Breast epithelium (tissue), 4 donors: ENCODE results near the gene EPHA8. TPM values are rescaled to one million over a fixed set of nuclear protein-coding genes. Genes with fewer than 3 reads are reported as not detected.

ENCODE experiments used
- DNase-seq, 2 donors: peaks; one replicate each; pipeline ENCODE4 v3.0.0-alpha.2; 2019; ENCODE audit warnings: low spot score in 2 of 2
- H3K27ac ChIP-seq, 2 donors: fragments of 200-600 bp; sonication (generic) in 1 of 2; one replicate each; pipeline ENCODE4 v1.5.1; 2016 to 2019; ENCODE audit warnings: mild to moderate bottlenecking in 1 of 2
- H3K27me3 ChIP-seq, 2 donors: fragments of 200-600 bp; sonication (generic) in 1 of 2; one replicate each; pipeline versions ENCODE4 v1.5.1 to v1.6.0; 2017 to 2019; ENCODE audit warnings: control low read depth in 1 of 2, mild to moderate bottlenecking in 1 of 2
- H3K36me3 ChIP-seq: fragments of 200-600 bp; one replicate; pipeline ENCODE4 v1.5.1; 2019
- H3K4me1 ChIP-seq, 2 donors: fragments of 200-600 bp; sonication (generic); one replicate each; pipeline ENCODE4 v1.5.1; 2016 to 2019; ENCODE audit warnings: control low read depth in 1 of 2
- H3K4me3 ChIP-seq, 3 donors: fragments of 200-600 bp; sonication (generic); 1 replicate in 2 of 3; 2 replicates in 1 of 3; pipeline ENCODE4 v1.5.1; 2016 to 2019; ENCODE audit warnings: mild to moderate bottlenecking in 3 of 3, moderate library complexity in 2 of 3
- H3K9me3 ChIP-seq, 2 donors: fragments of 200-600 bp; sonication (generic) in 1 of 2; one replicate each; pipeline ENCODE4 v1.5.1; 2016 to 2019; ENCODE audit warnings: control low read depth in 1 of 2
- POLR2A ChIP-seq: fragments of 450-650 bp; IDR thresholded peaks from one replicate; pipeline ENCODE4 v1.6.1; 2016; ENCODE audit warnings: antibody characterized with exemption, mild to moderate bottlenecking, moderate library complexity
- POLR2AphosphoS5 ChIP-seq, 3 donors: sonication (generic); formaldehyde crosslinking; IDR thresholded peaks; one replicate each; pipeline ENCODE4 v1.6.1; 2017; ENCODE audit warnings: antibody characterized with exemption in 3 of 3
- intact Hi-C: fragments of 100-400 bp; cut with DNase I; formaldehyde crosslinking; loops from one replicate; pipeline ENCODE4 v1.15.1; 2023; ENCODE audit warnings: low total_unique reads
- total RNA-seq, 3 donors: library from RNA; depleted of rRNA; stranded (reverse); fragments of >200 nt; gene quantifications; one replicate each; pipeline ENCODE4 v1.1.0, GENCODE V29; 2016
- TF ChIP-seq, protein P1 (sequence below), 3 donors: fragments of 450-650 bp; IDR thresholded peaks; one replicate each; pipeline ENCODE4 v1.5.1; 2016 to 2017; ENCODE audit warnings: antibody characterized with exemption in 3 of 3, mild to moderate bottlenecking in 3 of 3, moderate library complexity in 3 of 3

EPHA8 gene
- total RNA-seq, 3 donors from 2014 or later = not detected

DNA sequence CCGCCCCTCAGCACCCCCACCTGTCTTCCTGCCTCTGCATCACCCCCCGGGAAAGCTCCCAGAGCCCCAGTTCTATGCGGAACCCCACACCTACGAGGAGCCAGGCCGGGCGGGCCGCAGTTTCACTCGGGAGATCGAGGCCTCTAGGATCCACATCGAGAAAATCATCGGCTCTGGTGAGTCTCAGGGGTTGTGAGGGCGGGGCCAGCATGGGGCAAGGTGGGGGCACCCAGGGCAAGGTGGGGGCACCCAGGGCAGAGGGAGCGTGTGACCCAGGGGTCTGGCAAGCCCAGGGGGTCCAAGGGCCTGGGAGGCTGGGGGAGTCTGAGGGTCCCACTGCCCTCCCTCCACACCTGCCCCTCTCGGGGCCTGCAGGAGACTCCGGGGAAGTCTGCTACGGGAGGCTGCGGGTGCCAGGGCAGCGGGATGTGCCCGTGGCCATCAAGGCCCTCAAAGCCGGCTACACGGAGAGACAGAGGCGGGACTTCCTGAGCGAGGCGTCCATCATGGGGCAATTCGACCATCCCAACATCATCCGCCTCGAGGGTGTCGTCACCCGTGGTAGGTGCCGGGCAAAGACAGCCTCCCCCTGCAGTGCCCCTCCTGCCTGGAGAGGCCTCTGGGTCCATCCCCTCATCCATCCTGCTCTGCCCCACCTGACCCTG lies 34.1 kb downstream of the EPHA8 start:
- H3K4me1 ChIP-seq = no peaks in the 10 kb centered on the region
- H3K27me3 ChIP-seq = peaks cover 0 to 59% of the 10 kb centered on the region in 2 donors

DNA sequence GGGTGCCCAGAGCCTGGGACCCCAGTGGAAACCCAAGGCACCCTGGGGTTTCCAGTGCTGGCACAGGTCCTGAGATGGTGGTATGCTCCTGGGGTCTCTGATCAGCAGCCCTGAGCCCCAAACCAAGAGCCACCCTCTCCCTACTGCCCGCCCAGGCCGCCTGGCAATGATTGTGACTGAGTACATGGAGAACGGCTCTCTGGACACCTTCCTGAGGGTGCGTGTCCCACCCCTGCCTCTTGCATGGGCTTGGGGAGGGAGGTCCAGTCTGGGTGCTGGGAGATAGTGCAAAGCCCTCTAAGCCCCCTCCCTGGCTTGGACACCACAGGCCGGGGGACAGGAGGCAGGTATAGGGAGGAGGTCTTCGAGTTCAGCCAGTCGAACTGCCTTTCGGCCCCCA lies 34.7 kb downstream of the EPHA8 start:
- no peak overlapping the region for H3K4me3 ChIP-seq
- H3K4me1 ChIP-seq = no peaks in the 10 kb centered on the region
- H3K27ac ChIP-seq = no peak overlapping the region
- no peaks in the 10 kb centered on the region for H3K9me3 ChIP-seq
- intact Hi-C loops = no loop called here
- H3K27me3 ChIP-seq = peaks cover 0 to 60% of the 10 kb centered on the region in 2 donors
- DNase-seq = no peak
- no peak for TF ChIP-seq POLR2AphosphoS5 (IDR thresholded peaks at IDR 0.05)
- TF ChIP-seq, protein P1, sequence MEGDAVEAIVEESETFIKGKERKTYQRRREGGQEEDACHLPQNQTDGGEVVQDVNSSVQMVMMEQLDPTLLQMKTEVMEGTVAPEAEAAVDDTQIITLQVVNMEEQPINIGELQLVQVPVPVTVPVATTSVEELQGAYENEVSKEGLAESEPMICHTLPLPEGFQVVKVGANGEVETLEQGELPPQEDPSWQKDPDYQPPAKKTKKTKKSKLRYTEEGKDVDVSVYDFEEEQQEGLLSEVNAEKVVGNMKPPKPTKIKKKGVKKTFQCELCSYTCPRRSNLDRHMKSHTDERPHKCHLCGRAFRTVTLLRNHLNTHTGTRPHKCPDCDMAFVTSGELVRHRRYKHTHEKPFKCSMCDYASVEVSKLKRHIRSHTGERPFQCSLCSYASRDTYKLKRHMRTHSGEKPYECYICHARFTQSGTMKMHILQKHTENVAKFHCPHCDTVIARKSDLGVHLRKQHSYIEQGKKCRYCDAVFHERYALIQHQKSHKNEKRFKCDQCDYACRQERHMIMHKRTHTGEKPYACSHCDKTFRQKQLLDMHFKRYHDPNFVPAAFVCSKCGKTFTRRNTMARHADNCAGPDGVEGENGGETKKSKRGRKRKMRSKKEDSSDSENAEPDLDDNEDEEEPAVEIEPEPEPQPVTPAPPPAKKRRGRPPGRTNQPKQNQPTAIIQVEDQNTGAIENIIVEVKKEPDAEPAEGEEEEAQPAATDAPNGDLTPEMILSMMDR (IDR thresholded peaks at IDR 0.05) = no peak
- TF ChIP-seq POLR2A = no peak
- no peaks in the 10 kb centered on the region for H3K36me3 ChIP-seq

More for the DNA sequence above, 34.1 kb downstream of the EPHA8 start:
- DNase-seq = no peak
- Histone ChIP-seq H3K9me3 (no peaks in the 10 kb centered on the region), H3K4me3 (no peak overlapping the region), H3K27ac (no peak overlapping the region), H3K36me3 (no peaks in the 10 kb centered on the region)
- intact Hi-C loops = no loop called here
- TF ChIP-seq, protein P1 (IDR thresholded peaks at IDR 0.05) = no peak
- TF ChIP-seq POLR2A (no peak), POLR2AphosphoS5 (IDR thresholded peaks at IDR 0.05) (no peak)

DNA sequence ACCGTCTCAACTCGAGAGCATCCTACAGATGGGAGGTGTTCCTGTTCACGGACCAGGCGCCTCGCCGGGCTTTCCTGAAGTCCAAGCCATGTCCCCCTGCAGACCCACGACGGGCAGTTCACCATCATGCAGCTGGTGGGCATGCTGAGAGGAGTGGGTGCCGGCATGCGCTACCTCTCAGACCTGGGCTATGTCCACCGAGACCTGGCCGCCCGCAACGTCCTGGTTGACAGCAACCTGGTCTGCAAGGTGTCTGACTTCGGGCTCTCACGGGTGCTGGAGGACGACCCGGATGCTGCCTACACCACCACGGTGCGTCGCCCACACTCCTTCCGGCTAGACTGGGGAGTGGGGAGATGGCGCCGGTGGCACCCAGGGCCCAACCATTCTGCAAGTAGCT lies 35.4 kb downstream of the EPHA8 start:
- Histone ChIP-seq H3K27ac (no peak overlapping the region), H3K36me3 (no peaks in the 10 kb centered on the region), H3K9me3 (no peaks in the 10 kb centered on the region), H3K27me3 (peaks cover 0 to 60% of the 10 kb centered on the region in 2 donors), H3K4me3 (no peak overlapping the region), H3K4me1 (no peaks in the 10 kb centered on the region)
- TF ChIP-seq POLR2AphosphoS5 (IDR thresholded peaks at IDR 0.05) = no peak
- TF ChIP-seq, protein P1 (IDR thresholded peaks at IDR 0.05) = no peak
- no peak for TF ChIP-seq POLR2A
- intact Hi-C loops = no loop called here
- DNase-seq = no peak

DNA sequence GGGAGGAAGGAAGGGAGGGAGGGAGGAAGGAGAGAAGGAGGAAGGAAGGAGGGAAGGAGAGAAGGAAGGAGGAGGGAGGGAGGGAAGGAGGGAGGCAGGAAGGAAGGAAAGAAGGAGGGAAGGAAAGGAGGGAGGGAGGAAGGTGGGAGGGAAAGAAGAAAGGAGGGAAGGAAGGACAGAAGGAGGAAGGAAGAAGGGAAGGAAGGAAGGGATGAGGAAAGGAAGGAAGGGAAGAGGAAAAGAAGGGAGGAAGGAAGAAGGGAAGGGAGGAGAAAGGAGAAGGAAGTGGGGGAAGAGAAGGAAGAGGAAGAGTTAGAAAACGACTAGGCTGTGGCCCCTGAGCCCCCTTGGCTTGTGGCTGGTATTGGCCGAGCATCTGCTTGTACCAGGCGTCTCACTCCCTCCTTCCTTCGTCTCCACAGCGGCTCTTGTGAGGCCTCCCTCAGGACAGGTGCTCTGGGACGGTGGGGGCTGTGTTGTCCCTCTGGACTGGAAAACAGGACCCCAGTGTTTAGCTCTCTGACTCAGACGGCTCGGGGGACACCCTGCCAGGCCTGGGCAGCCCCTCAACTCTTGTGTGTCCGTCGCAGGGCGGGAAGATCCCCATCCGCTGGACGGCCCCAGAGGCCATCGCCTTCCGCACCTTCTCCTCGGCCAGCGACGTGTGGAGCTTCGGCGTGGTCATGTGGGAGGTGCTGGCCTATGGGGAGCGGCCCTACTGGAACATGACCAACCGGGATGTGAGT lies 37.0 kb downstream of the EPHA8 start:
- no peak for DNase-seq
- no peaks in the 10 kb centered on the region for H3K9me3 ChIP-seq
- H3K4me3 ChIP-seq = no peak overlapping the region
- H3K27me3 ChIP-seq = peaks cover 0 to 60% of the 10 kb centered on the region in 2 donors
- H3K4me1 ChIP-seq = no peaks in the 10 kb centered on the region
- no peaks in the 10 kb centered on the region for H3K36me3 ChIP-seq
- no peak overlapping the region for H3K27ac ChIP-seq
- intact Hi-C loops = no loop called here
- TF ChIP-seq POLR2AphosphoS5 (IDR thresholded peaks at IDR 0.05) (no peak), POLR2A (no peak)
- TF ChIP-seq, protein P1 (IDR thresholded peaks at IDR 0.05) = no peak
